ENCODE data around the gene MXD1.
A peak's percentile ranks its signal among the peaks of the same experiment; 100 is the strongest.

MXD1 gene

GRCh38 chr2:69979902-69980807 lies 65.2 kb downstream of the MXD1 start:
- DNase-seq: no peak

GRCh38 chr2:69983392-69983966 lies 68.6 kb downstream of the MXD1 start:
- DNase-seq: no peak

GRCh38 chr2:69985216-69985615 lies 70.3 kb downstream of the MXD1 start:
- no peak for DNase-seq

GRCh38 chr2:69985688-69986087 lies 70.8 kb downstream of the MXD1 start:
- DNase-seq: no peak

GRCh38 chr2:69986691-69987090 lies 71.8 kb downstream of the MXD1 start:
- DNase-seq: no peak

- DNase-seq: peak; percentile 2
These were observed 73.3 kb downstream of the MXD1 start for GRCh38 chr2:69988086-69988635.

- no peak for DNase-seq
These were observed 74.1 kb downstream of the MXD1 start for GRCh38 chr2:69989009-69989408.

GRCh38 chr2:69989441-69990105 lies 74.7 kb downstream of the MXD1 start:
- DNase-seq: no peak

Measured in stimulated activated naive CD4-positive, alpha-beta T cell treated with Interleukin-2 at 50 U/mL for 16 hours (primary cell).